ENCODE measurements around the gene PCDHA6. TPM values are rescaled to one million over a fixed set of nuclear protein-coding genes. Genes with fewer than 3 reads are reported as not detected.
"Not testable (repeated sequence)": the region's sequence is repeated elsewhere in the genome, so short reads cannot be mapped to it uniquely, and the experiment has no call there.

PCDHA6 gene
- total and polyA plus RNA-seq, 2 experiments from 2014 or later = 1.3 to 16.9 TPM

- TF ChIP-seq CTCF (IDR thresholded peaks at IDR 0.05; ENCODE audit: low read depth, low read length) = no peak
- Histone ChIP-seq H3K36me3 (no peaks in the 10 kb centered on the region), H3K9me3 (ENCODE audit: low read depth) (no peaks in the 10 kb centered on the region), H3K4me3 (no peak overlapping the region), H3K27ac (no peak overlapping the region), H3K4me1 (ENCODE audit: low read depth) (no peaks in the 10 kb centered on the region), H3K27me3 (no peaks in the 10 kb centered on the region)
- DNase-seq (ENCODE audit: low read depth in 1 of 2, low spot score in 1 of 2) = no peak
Observed at GRCh38 chr5:140791089-140791488, 36.7 kb upstream of the PCDHA6 start.

- Histone ChIP-seq H3K27ac (no peak within 1 kb of the TSS), H3K4me3 (peak within 1 kb of the TSS; percentile 41), H3K27me3 (no peaks in the 10 kb centered on the region), H3K9me3 (ENCODE audit: low read depth) (peaks cover under 1% of the 10 kb centered on the region), H3K36me3 (no peaks in the 10 kb centered on the region), H3K4me1 (ENCODE audit: low read depth) (no peaks in the 10 kb centered on the region)
- peak; percentile 4 for TF ChIP-seq CTCF (IDR thresholded peaks at IDR 0.05; ENCODE audit: low read depth, low read length)
- peak in 1 of 2 donors; percentile 60 for DNase-seq (ENCODE audit: low read depth in 1 of 2, low spot score in 1 of 2)
Observed at GRCh38 chr5:140794595-140795258, 33.0 kb upstream of the PCDHA6 start, which contains the start of gene PCDHA2. Gene PCDHA2, plus strand, starts transcription at chr5:140794852.

GRCh38 chr5:140795259-140795641 is 32.5 kb upstream of the PCDHA6 start:
- DNase-seq (ENCODE audit: low read depth in 1 of 2, low spot score in 1 of 2) = peak in 1 of 2 donors; percentile 32
- TF ChIP-seq CTCF (IDR thresholded peaks at IDR 0.05; ENCODE audit: low read depth, low read length) = peak; percentile 13
- peak overlapping the region; percentile 41 for H3K4me3 ChIP-seq
- peaks cover 3% of the 10 kb centered on the region for H3K9me3 ChIP-seq (ENCODE audit: low read depth)
- H3K27me3 ChIP-seq = no peaks in the 10 kb centered on the region
- no peak overlapping the region for H3K27ac ChIP-seq
- no peaks in the 10 kb centered on the region for H3K4me1 ChIP-seq (ENCODE audit: low read depth)
- H3K36me3 ChIP-seq = peaks cover 2% of the 10 kb centered on the region

GRCh38 chr5:140796072-140796717 is 31.6 kb upstream of the PCDHA6 start:
- H3K27me3 ChIP-seq; H3K4me3 ChIP-seq; H3K36me3 ChIP-seq; H3K9me3 ChIP-seq (ENCODE audit: low read depth); DNase-seq (ENCODE audit: low read depth in 1 of 2, low spot score in 1 of 2); H3K27ac ChIP-seq; H3K4me1 ChIP-seq (ENCODE audit: low read depth): not testable (repeated sequence)

- H3K4me1 ChIP-seq (ENCODE audit: low read depth) = no peaks in the 10 kb centered on the region
- H3K9me3 ChIP-seq (ENCODE audit: low read depth) = peaks cover 3% of the 10 kb centered on the region
- H3K27ac ChIP-seq = no peak overlapping the region
- H3K27me3 ChIP-seq = no peaks in the 10 kb centered on the region
- no peak for DNase-seq (ENCODE audit: low read depth in 1 of 2, low spot score in 1 of 2)
- peaks cover 5% of the 10 kb centered on the region for H3K36me3 ChIP-seq
- TF ChIP-seq CTCF (IDR thresholded peaks at IDR 0.05; ENCODE audit: low read depth, low read length) = no peak
- H3K4me3 ChIP-seq = no peak overlapping the region
Observed at GRCh38 chr5:140796718-140797095, 31.1 kb upstream of the PCDHA6 start.

GRCh38 chr5:140800816-140801493 is 26.8 kb upstream of the PCDHA6 start, which contains the start of gene PCDHA3:
Gene PCDHA3, plus strand, starts transcription at chr5:140801057.
- peak in 1 of 2 donors; percentile 40 for DNase-seq (ENCODE audit: low read depth in 1 of 2, low spot score in 1 of 2)
- no peak within 1 kb of the TSS for H3K4me3 ChIP-seq

More at GRCh38 chr5:140800816-140801493, 26.8 kb upstream of the PCDHA6 start, which contains the start of gene PCDHA3:
- Histone ChIP-seq H3K27me3 (no peaks in the 10 kb centered on the region), H3K4me1 (ENCODE audit: low read depth) (no peaks in the 10 kb centered on the region), H3K9me3 (ENCODE audit: low read depth) (peaks cover 3% of the 10 kb centered on the region), H3K27ac (no peak within 1 kb of the TSS), H3K36me3 (peaks cover 5% of the 10 kb centered on the region)
- peak; percentile 18 for TF ChIP-seq CTCF (IDR thresholded peaks at IDR 0.05; ENCODE audit: low read depth, low read length)
